HUES64 (cell line): ENCODE measurements around the gene ZNF740.
A peak's percentile ranks its signal among the peaks of the same experiment; 100 is the strongest.

ENCODE experiments used
- H3K27ac ChIP-seq: 2 replicates; pipeline ENCODE4 v1.7.0; 2013; ENCODE audit warnings: low read depth, low read length, inconsistent platforms
- H3K27me3 ChIP-seq: 2 replicates; pipeline ENCODE4 v1.6.1; 2013; ENCODE audit warnings: mild to moderate bottlenecking, low read length; ENCODE audit not compliant: insufficient read depth
- H3K36me3 ChIP-seq: 2 replicates; pipeline ENCODE4 v1.6.1; 2013; ENCODE audit warnings: mild to moderate bottlenecking, low read length; ENCODE audit not compliant: insufficient read depth
- H3K4me1 ChIP-seq: 2 replicates; pipeline ENCODE4 v1.6.1; 2013; ENCODE audit warnings: mild to moderate bottlenecking, low read length, moderate library complexity; ENCODE audit not compliant: insufficient read depth
- H3K4me3 ChIP-seq: 2 replicates; pipeline ENCODE4 v1.5.1; 2013; ENCODE audit warnings: mild to moderate bottlenecking, low read length, moderate library complexity
- H3K9ac ChIP-seq: 2 replicates; pipeline ENCODE4 v1.6.1; 2013; ENCODE audit warnings: mild to moderate bottlenecking, low read depth, low read length
- H3K9me3 ChIP-seq: 2 replicates; pipeline ENCODE4 v1.6.1; 2013; ENCODE audit warnings: low read depth, low read length; ENCODE audit not compliant: insufficient read depth
- WGBS: fragments of 150-250, 120-280 bp; methylation state at CpG from one replicate; pipeline ENCODE4 v1.1.7; 2013; ENCODE audit warnings: missing lambda C conversion rate; 5-methylcytosine and 5-hydroxymethylcytosine counted together

ZNF740 gene

DNA sequence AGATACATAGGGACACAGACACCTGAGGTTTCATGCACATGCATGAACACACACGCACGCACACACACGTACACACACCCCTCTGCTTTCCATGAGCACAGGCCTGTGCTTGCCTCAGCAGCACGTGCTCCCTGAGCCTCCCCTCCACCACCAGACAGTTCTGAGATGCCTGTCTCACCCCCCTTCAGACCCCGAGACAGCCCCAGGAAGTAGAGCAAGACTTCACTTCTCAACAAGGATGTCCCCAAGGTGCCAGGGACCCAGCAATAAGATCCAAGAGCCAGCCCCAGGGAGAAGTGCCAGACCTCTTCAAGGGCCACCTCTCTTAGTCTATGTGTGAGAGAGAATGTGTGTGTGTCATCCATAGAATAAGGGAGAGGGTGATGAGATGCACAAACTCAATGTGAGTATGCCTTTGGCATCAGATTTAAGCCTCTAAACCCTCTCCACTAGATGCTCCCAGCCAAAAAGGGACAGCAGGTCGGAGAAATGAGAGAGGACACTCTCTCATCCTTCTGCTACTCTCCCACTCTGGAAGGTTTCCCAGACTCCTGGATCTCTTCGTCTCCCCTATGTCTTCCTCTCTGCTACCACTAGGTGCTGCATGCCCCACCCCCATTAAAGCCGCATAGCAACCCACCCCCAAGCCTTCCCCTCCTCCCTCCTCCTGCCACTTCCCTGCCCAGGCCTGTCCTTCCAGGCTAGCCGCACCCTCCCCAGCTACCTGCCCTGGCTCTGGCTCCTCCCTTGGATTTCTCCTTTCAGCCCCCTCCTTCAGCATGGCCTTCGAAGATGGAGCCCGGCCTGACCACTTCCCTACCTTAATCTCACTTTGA is 43.8 kb downstream of the ZNF740 start:
- no peak overlapping the region; the same call in 1 of the 2 replicates for H3K27ac ChIP-seq
- 42% methylated on average over 11 of the region's 11 CpGs for WGBS
- H3K9ac ChIP-seq = 0 out of 2 replicates have a peak overlapping the region, but pooled peaks have one; percentile 3
- no peaks in the 10 kb centered on the region for H3K36me3 ChIP-seq
- no peaks in the 10 kb centered on the region for H3K9me3 ChIP-seq
- H3K27me3 ChIP-seq = peaks cover 7% of the 10 kb centered on the region
- H3K4me1 ChIP-seq = peaks cover 41% of the 10 kb centered on the region
- peak overlapping the region; percentile 26 for H3K4me3 ChIP-seq

- Histone ChIP-seq H3K9me3 (no peaks in the 10 kb centered on the region), H3K4me3 (no peak overlapping the region), H3K4me1 (peaks cover 49% of the 10 kb centered on the region), H3K27me3 (no peaks in the 10 kb centered on the region), H3K27ac (no peak overlapping the region), H3K9ac (no peak overlapping the region), H3K36me3 (no peaks in the 10 kb centered on the region)
- WGBS = 78% methylated on average over 10 of the region's 10 CpGs
Observed at GRCh38 chr12:53224897-53225634, 44.5 kb downstream of the ZNF740 start.

DNA sequence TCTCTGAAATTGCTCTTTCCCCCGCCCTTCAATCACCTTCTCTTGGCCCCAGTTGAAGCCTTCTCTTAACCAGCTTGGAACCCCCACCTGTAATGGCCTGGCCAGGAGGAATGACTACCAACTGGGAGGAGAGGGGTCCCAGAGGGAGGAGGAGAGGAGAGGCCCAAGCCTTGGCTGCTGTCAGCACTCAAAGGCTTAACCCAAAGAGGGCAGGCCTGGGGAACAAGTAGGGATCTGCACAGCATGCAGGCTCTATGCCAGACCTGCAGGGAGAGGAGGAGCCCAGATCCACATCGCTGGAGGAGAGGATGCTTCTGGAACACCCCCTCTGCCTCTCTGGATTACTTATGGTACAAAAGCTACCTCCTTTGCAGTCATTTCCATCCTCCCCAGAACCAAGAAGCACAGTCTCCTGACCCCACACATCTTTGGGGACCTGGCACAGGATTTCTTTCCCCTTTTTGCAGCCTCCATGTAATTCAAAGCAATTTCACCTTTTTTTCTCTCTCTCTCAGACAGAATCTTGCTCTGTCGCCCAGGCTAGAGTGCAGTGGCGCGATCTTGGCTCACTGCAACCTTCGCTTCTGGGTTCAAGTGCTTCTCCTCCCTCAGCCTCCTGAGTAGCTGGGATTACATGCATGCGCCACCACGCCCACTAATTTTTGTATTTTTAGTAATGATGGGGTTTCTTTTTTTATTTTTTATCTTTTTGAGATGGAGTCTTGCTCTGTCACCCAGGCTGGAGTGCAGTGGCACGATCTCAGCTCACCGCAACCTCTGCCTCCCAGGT is 45.3 kb downstream of the ZNF740 start:
- H3K27ac ChIP-seq = no peak overlapping the region
- no peak overlapping the region for H3K4me3 ChIP-seq
- peaks cover 50% of the 10 kb centered on the region for H3K4me1 ChIP-seq
- 85% methylated on average over 10 of the region's 10 CpGs for WGBS
- no peak overlapping the region for H3K9ac ChIP-seq
- no peaks in the 10 kb centered on the region for H3K36me3 ChIP-seq
- H3K9me3 ChIP-seq = no peaks in the 10 kb centered on the region
- H3K27me3 ChIP-seq = no peaks in the 10 kb centered on the region

DNA sequence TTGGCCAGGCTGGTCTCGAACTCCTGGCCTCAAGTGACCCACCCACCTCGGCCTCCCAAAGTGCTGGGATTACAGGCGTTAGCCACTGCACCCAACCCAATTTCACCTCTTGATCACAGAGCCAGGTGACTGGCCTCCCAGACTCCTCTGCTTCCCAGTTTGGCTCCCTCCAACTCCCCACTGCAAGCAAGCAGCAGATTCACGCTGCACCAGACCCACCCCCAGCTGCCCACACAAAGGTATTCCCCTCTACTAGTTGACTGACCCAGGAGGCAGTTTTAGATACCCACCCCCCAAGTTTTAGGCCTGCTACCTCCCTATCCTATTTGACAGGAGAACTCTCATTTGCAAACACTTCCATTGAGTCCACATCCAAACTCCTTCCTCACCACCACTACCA is 46.3 kb downstream of the ZNF740 start:
- no peaks in the 10 kb centered on the region for H3K9me3 ChIP-seq
- WGBS = 93% methylated on average over 4 of the region's 4 CpGs
- H3K4me1 ChIP-seq = peaks cover 58% of the 10 kb centered on the region
- no peak overlapping the region for H3K9ac ChIP-seq
- H3K4me3 ChIP-seq = no peak overlapping the region
- H3K27ac ChIP-seq = no peak overlapping the region
- H3K27me3 ChIP-seq = peaks cover 3% of the 10 kb centered on the region; the same call in 1 of the 2 replicates
- no peaks in the 10 kb centered on the region for H3K36me3 ChIP-seq

DNA sequence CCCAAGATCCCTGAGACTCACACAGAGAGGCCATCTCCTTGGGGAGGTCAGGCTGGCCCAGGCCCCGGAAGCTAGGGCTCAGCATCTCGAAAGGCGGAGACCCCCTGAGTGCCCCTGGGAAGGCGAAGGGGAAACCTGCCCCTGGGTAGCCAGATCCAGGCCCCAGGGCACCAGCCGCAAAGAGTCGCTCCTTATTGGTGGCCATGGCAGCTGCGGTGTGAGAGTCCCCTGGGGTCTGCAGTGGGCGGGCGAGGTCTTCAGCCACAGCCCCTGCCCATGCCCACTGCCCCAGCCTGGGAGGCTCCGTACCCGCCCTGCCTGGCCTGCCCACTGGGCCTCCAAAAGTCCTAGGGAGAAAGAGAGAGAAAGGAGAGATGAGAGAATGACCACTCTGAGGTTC is 46.8 kb downstream of the ZNF740 start:
- Histone ChIP-seq H3K27ac (no peak overlapping the region), H3K36me3 (no peaks in the 10 kb centered on the region), H3K9me3 (no peaks in the 10 kb centered on the region), H3K4me1 (peaks cover 53% of the 10 kb centered on the region), H3K4me3 (no peak overlapping the region), H3K27me3 (peaks cover 3% of the 10 kb centered on the region; the same call in 1 of the 2 replicates), H3K9ac (no peak overlapping the region)
- 90% methylated on average over 11 of the region's 11 CpGs for WGBS

DNA sequence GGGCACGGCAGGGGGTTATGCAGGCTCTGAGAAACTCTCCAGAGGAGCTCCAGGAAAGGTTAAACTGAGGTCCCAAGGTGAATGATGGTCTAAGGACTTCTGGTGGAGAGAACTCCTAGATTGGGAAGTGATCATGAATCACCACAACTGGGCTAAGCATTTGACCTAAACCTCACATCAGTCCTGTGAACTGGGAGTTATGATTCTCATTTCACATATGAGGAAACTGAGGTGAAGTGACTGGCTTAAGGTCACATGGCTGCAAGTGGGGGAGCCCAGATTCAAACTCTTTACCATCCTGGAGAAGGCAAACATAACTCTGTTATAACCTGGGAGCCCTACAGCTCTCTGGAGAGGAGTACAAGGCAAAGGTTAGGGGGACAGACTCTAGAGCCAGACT is 47.3 kb downstream of the ZNF740 start:
- Histone ChIP-seq H3K36me3 (no peaks in the 10 kb centered on the region), H3K27me3 (peaks cover 3% of the 10 kb centered on the region; the same call in 1 of the 2 replicates), H3K4me3 (no peak overlapping the region), H3K9ac (no peak overlapping the region), H3K4me1 (peaks cover 53% of the 10 kb centered on the region), H3K9me3 (no peaks in the 10 kb centered on the region), H3K27ac (no peak overlapping the region)
- 90% methylated on average over 1 of the region's 1 CpG for WGBS

GRCh38 chr12:53229454-53229853 is 48.9 kb downstream of the ZNF740 start:
- no peak overlapping the region for H3K4me3 ChIP-seq
- H3K27ac ChIP-seq = no peak overlapping the region
- no peaks in the 10 kb centered on the region for H3K9me3 ChIP-seq
- H3K9ac ChIP-seq = no peak overlapping the region
- peaks cover 3% of the 10 kb centered on the region; the same call in 1 of the 2 replicates for H3K27me3 ChIP-seq
- peaks cover 54% of the 10 kb centered on the region for H3K4me1 ChIP-seq
- H3K36me3 ChIP-seq = no peaks in the 10 kb centered on the region
- 90% methylated on average over 2 of the region's 2 CpGs for WGBS

DNA sequence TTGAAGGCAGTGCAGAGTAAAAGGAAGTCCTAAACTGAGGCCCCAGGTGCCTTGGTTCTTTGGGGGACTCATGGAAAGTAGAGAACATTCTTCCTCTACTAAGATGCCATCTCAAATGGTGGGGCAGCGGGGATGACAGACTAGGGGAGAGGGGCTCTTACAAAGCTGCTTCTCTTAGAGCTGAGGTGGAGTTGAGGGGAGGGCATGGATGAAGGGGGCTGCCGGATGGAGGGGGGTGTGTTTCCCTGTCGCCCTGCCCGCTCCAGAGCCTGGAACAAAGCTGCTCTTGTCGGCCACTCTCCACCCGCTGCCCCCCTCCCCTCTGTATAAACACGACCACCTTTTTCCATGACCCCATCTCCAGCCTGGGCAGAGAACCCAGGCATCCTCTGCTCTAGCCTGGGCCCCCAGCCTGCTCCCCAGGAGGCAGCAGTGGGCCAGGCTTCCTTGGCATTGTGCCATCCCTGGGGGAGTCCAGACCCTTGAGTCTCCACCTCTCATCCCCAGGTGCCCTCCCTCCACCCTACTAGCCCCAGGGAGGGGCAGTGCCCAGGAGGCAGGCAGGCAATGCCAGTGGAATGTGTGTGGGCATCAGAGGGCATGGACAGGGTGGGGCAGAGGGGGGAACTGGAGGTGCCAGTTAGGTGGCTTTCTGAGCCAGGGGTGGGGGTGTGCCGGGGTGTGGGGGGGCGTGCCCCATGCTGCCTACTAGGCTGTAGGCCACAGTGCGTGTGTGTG is 49.8 kb downstream of the ZNF740 start:
- no peak overlapping the region for H3K4me3 ChIP-seq
- H3K9me3 ChIP-seq = no peaks in the 10 kb centered on the region
- no peak overlapping the region for H3K27ac ChIP-seq
- H3K36me3 ChIP-seq = no peaks in the 10 kb centered on the region
- H3K27me3 ChIP-seq = peaks cover 3% of the 10 kb centered on the region; the same call in 1 of the 2 replicates
- no peak overlapping the region for H3K9ac ChIP-seq
- WGBS = 84% methylated on average over 8 of the region's 10 CpGs
- H3K4me1 ChIP-seq = peaks cover 54% of the 10 kb centered on the region

DNA sequence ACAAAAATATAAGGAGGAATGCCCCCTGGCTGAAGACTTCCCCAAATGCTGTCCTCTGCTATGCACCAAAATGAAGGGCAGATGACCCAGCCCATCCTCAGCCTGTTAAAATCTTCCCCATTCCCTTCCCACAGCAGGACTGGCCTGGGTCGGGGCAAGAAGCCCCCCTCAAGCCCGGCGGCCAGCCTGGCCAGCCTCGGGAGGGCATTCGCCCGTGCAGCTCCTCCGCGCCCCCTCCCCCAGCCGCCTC is 51.1 kb downstream of the ZNF740 start:
- Histone ChIP-seq H3K9me3 (no peaks in the 10 kb centered on the region), H3K36me3 (no peaks in the 10 kb centered on the region), H3K4me1 (peaks cover 59% of the 10 kb centered on the region), H3K27ac (peak overlapping the region; percentile 41; the same call in 1 of the 2 replicates), H3K9ac (peak overlapping the region; percentile 61), H3K27me3 (peaks cover 3% of the 10 kb centered on the region; the same call in 1 of the 2 replicates), H3K4me3 (peak overlapping the region; percentile 80)
- WGBS = 0% methylated on average over 9 of the region's 9 CpGs

DNA sequence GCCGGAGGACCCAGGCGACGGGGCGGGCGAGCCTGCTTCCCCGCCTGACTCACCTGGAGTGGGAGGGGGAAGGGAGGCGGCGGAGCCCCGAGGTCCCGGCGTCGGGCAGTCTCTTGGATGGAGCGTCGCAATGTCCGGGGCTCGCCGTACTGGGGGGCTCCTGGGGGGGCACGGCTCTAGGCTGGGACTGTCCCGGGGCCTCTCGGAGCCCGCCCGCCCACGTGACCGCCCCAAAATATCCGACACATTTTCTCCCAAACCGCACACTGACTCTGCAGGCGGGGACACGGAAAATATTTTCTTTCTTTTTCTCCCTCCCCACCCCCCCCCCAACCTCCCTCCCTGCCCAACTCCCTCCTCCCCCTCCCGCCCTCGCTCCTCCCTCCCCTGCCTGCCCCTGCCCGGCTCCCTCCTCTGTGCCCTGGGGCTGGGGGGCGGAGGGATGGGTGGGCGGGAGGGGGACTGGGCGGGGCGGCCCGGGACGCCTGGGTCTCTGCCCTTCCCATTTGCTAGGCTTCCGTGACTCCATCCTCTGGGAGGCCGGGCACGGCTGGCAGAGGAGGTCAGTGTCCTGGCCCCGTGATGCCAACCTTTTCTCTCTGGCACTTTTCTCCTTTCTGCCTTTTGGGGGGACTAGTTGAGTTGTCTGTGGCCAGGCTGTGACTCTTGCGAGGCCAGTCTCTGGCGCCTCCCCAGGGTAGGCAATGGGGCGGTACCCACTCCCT is 51.6 kb downstream of the ZNF740 start, which contains the start of gene RARG:
RARG (minus strand) TSS at position 289 of the 725 bp plus-strand sequence. CDS start 4,664 bp downstream, outside the sequence.
- under 1% methylated on average over 37 of the region's 44 CpGs for WGBS
- peak within 1 kb of the TSS; percentile 61; the same call in 1 of the 2 replicates for H3K27ac ChIP-seq

More for the DNA sequence above, 51.6 kb downstream of the ZNF740 start, which contains the start of gene RARG:
- Histone ChIP-seq H3K9ac (peak within 1 kb of the TSS; percentile 61), H3K36me3 (no peaks in the 10 kb centered on the region), H3K4me3 (peak within 1 kb of the TSS; percentile 80), H3K9me3 (no peaks in the 10 kb centered on the region), H3K4me1 (peaks cover 59% of the 10 kb centered on the region), H3K27me3 (peaks cover 3% of the 10 kb centered on the region; the same call in 1 of the 2 replicates)
